H1 (cell line): ENCODE results near the gene ANKFY1. TPM values are rescaled to one million over a fixed set of nuclear protein-coding genes. Genes with fewer than 3 reads are reported as not detected.

Source experiments
- CTCF ChIA-PET: fragments of 300-600 bp; sonication (Branson Sonifier 250); formaldehyde crosslinking; loops from one replicate; lab custom pipeline; 2021; ENCODE audit not compliant: partially characterized antibody; lab: Charles Lee
- POLR2A ChIA-PET: fragments of 300-600 bp; sonication (Branson Sonifier 250); formaldehyde crosslinking; loops from one replicate; lab custom pipeline; 2021; ENCODE audit warnings: inconsistent platforms; ENCODE audit not compliant: partially characterized antibody; lab: Charles Lee
- DNase-seq, 2 experiments: peaks; one replicate each; pipeline versions ENCODE4 v3.0.0 to v3.0.0-alpha.2; 2010 to 2022; ENCODE audit warnings: low spot score in 2 of 2, low read depth in 1 of 2, mixed read lengths in 1 of 2
- FAIRE-seq: peaks from 2 replicates; lab custom pipeline; 2011; peaks lifted over from hg19 to GRCh38; lab: Jason Lieb, UNC
- H2AFZ ChIP-seq: 2 replicates; pipeline ENCODE4 v1.8.1; 2012; ENCODE audit warnings: low read length, inconsistent platforms
- H2AK5ac ChIP-seq: 2 replicates; pipeline ENCODE4 v1.6.1; 2013; ENCODE audit warnings: low read depth, low read length
- H2BK120ac ChIP-seq: replicated peaks from 2 replicates; pipeline ENCODE3; 2013; ENCODE audit warnings: low read depth, low read length, inconsistent platforms
- H2BK12ac ChIP-seq: 2 replicates; pipeline ENCODE4 v1.6.1; 2013; ENCODE audit warnings: low read depth, low read length
- H2BK15ac ChIP-seq: 2 replicates; pipeline ENCODE4 v1.6.1; 2013; ENCODE audit warnings: low read length
- H2BK20ac ChIP-seq: 2 replicates; pipeline ENCODE4 v1.6.1; 2013; ENCODE audit warnings: low read length
- H2BK5ac ChIP-seq: 2 replicates; pipeline ENCODE4 v1.6.1; 2013; ENCODE audit warnings: low read depth, low read length
- H3K14ac ChIP-seq: 2 replicates; pipeline ENCODE4 v1.6.1; 2013; ENCODE audit warnings: inconsistent platforms; ENCODE audit not compliant: insufficient read length
- H3K18ac ChIP-seq: 2 replicates; pipeline ENCODE4 v1.6.1; 2013; ENCODE audit warnings: low read length; ENCODE audit errors: extremely low read depth
- H3K23ac ChIP-seq: 2 replicates; pipeline ENCODE4 v1.6.1; 2013; ENCODE audit warnings: inconsistent platforms; ENCODE audit not compliant: insufficient read length
- H3K23me2 ChIP-seq: 2 replicates; pipeline ENCODE4 v1.6.1; 2013; ENCODE audit warnings: low read depth, low read length
- H3K27ac ChIP-seq: 2 replicates; pipeline ENCODE4 v1.6.1; 2011; ENCODE audit warnings: low read depth, low read length, inconsistent platforms
- H3K27me3 ChIP-seq, 4 experiments: replicated peaks in 1 of 4; 1 replicate in 1 of 4; 2 replicates in 3 of 4; pipeline versions ENCODE4 v1.6.1 to v1.8.1; 2011 to 2013; ENCODE audit warnings: low read length in 3 of 4, mild to moderate bottlenecking in 3 of 4, inconsistent platforms in 2 of 4, mixed read lengths in 2 of 4, moderate library complexity in 1 of 4; ENCODE audit not compliant: control insufficient read depth in 3 of 4, insufficient read depth in 3 of 4; ENCODE audit errors: extremely low read depth in 1 of 4
- H3K36me3 ChIP-seq, 4 experiments: 2 replicates each; pipeline versions ENCODE4 v1.6.1 to v1.8.1; 2011 to 2013; ENCODE audit warnings: mild to moderate bottlenecking in 4 of 4, low read length in 3 of 4, moderate library complexity in 2 of 4, control low read depth in 1 of 4, inconsistent platforms in 1 of 4; ENCODE audit not compliant: insufficient read depth in 4 of 4, control insufficient read depth in 2 of 4
- H3K4ac ChIP-seq: replicated peaks from 2 replicates; pipeline ENCODE3; 2013; ENCODE audit warnings: low read length, low read depth, mixed read lengths, inconsistent platforms; ENCODE audit not compliant: insufficient read length
- H3K4me1 ChIP-seq, 4 experiments: replicated peaks in 1 of 4; 1 replicate in 1 of 4; 2 replicates in 3 of 4; pipeline versions ENCODE4 v1.6.1 to v1.8.1; 2011 to 2013; ENCODE audit warnings: low read length in 3 of 4, inconsistent platforms in 2 of 4, mixed read lengths in 1 of 4; ENCODE audit not compliant: insufficient read depth in 4 of 4, control insufficient read depth in 3 of 4
- H3K4me2 ChIP-seq, 2 experiments: 2 replicates each; pipeline versions ENCODE4 v1.6.1 to v1.8.1; 2011 to 2013; ENCODE audit warnings: low read depth in 2 of 2, low read length in 2 of 2, control low read depth in 1 of 2, inconsistent platforms in 1 of 2, mild to moderate bottlenecking in 1 of 2; ENCODE audit not compliant: insufficient read depth in 1 of 2
- H3K4me3 ChIP-seq, 4 experiments: fragments of 200-600, 300-600 bp in 1 of 4; sonication (generic), shearing (Covaris generic), sonication (Bioruptor Twin) in 1 of 4; 2 replicates each; pipeline versions ENCODE4 v1.5.1 to v1.8.1; 2011 to 2016; ENCODE audit warnings: low read length in 4 of 4, low read depth in 3 of 4, control low read depth in 2 of 4, inconsistent platforms in 2 of 4, mild to moderate bottlenecking in 2 of 4, mixed read lengths in 1 of 4, moderate library complexity in 1 of 4; ENCODE audit not compliant: insufficient read depth in 2 of 4; ENCODE audit errors: extremely low read depth in 1 of 4
- H3K56ac ChIP-seq: replicated peaks from 2 replicates; pipeline ENCODE3; 2013; ENCODE audit warnings: low read depth, mild to moderate bottlenecking, mixed read lengths, low read length, inconsistent platforms; ENCODE audit not compliant: insufficient read length
- H3K79me1 ChIP-seq: 2 replicates; pipeline ENCODE4 v1.6.1; 2013; ENCODE audit warnings: low read depth, low read length, control low read depth
- H3K79me2 ChIP-seq, 2 experiments: 2 replicates each; pipeline versions ENCODE4 v1.6.1 to v1.8.1; 2012 to 2013; ENCODE audit warnings: low read length in 2 of 2, mild to moderate bottlenecking in 2 of 2, inconsistent platforms in 1 of 2; ENCODE audit not compliant: insufficient read depth in 2 of 2, control insufficient read depth in 1 of 2
- H3K9ac ChIP-seq, 4 experiments: replicated peaks in 1 of 4; 1 replicate in 1 of 4; 2 replicates in 3 of 4; pipeline versions ENCODE4 v1.6.1 to v1.8.1; 2011 to 2013; ENCODE audit warnings: low read depth in 3 of 4, low read length in 3 of 4, control low read depth in 2 of 4, mild to moderate bottlenecking in 2 of 4, moderate library complexity in 2 of 4, inconsistent platforms in 1 of 4; ENCODE audit errors: extremely low read depth in 1 of 4
- H3K9me3 ChIP-seq, 2 experiments: 2 replicates each; pipeline versions ENCODE4 v1.6.1 to v1.8.1; 2012 to 2013; ENCODE audit warnings: mild to moderate bottlenecking in 2 of 2, moderate library complexity in 2 of 2, control low read depth in 1 of 2, inconsistent platforms in 1 of 2, low read depth in 1 of 2, low read length in 1 of 2, mixed read lengths in 1 of 2; ENCODE audit not compliant: insufficient read depth in 2 of 2
- H4K20me1 ChIP-seq, 2 experiments: replicated peaks in 1 of 2; 2 replicates each; pipeline versions ENCODE3 to v1.8.1; 2011 to 2013; ENCODE audit warnings: inconsistent platforms in 2 of 2, low read length in 2 of 2, mild to moderate bottlenecking in 1 of 2; ENCODE audit not compliant: insufficient read depth in 2 of 2, control insufficient read depth in 1 of 2
- H4K5ac ChIP-seq: 2 replicates; pipeline ENCODE4 v1.6.1; 2013; ENCODE audit warnings: low read length, low read depth, mixed read lengths, inconsistent platforms; ENCODE audit not compliant: insufficient read length
- H4K8ac ChIP-seq: 2 replicates; pipeline ENCODE4 v1.8.0; 2013; ENCODE audit warnings: mild to moderate bottlenecking, moderate library complexity, low read length, inconsistent platforms; ENCODE audit not compliant: insufficient read depth; ENCODE audit errors: extremely low read depth
- H4K91ac ChIP-seq: replicated peaks from 2 replicates; pipeline ENCODE3; 2013; ENCODE audit warnings: low read length, mixed read lengths, inconsistent platforms; ENCODE audit not compliant: insufficient read length
- ASH2L ChIP-seq: fragments of 200-600, 300-600 bp; sonication (generic); IDR thresholded peaks from one replicate; pipeline ENCODE4 v1.7.1; 2017; ENCODE audit warnings: low read length
- BRCA1 ChIP-seq: IDR thresholded peaks from 2 replicates; pipeline ENCODE4 v1.6.1; 2012; ENCODE audit warnings: low read depth, low read length, improper control_type of control experiment
- CBX5 ChIP-seq: fragments of 300-800, 300-1000 bp; sonication (generic); IDR thresholded peaks from 2 replicates; pipeline ENCODE4 v1.7.1; 2016; ENCODE audit warnings: antibody characterized with exemption, low read length, low read depth
- CBX8 ChIP-seq: fragments of 300-800, 300-1000 bp; sonication (generic); IDR thresholded peaks from 2 replicates; pipeline ENCODE4 v1.7.1; 2016; ENCODE audit warnings: low read depth, low read length, borderline replicate concordance
- CHD2 ChIP-seq: IDR thresholded peaks from 2 replicates; pipeline ENCODE4 v1.6.1; 2012; ENCODE audit warnings: low read length, improper control_type of control experiment
- CREB1 ChIP-seq: IDR thresholded peaks from 2 replicates; pipeline ENCODE4 v1.6.1; 2012; ENCODE audit warnings: inconsistent platforms
- EZH2 ChIP-seq: fragments of 200-600 bp; sonication (generic); IDR thresholded peaks from 2 replicates; pipeline ENCODE4 v1.7.1; 2012; ENCODE audit warnings: low read depth, mild to moderate bottlenecking, moderate library complexity, low read length, inconsistent platforms; ENCODE audit not compliant: severe bottlenecking
- GTF2F1 ChIP-seq: IDR thresholded peaks from 2 replicates; pipeline ENCODE4 v1.6.1; 2012; ENCODE audit warnings: low read depth, low read length, improper control_type of control experiment, borderline replicate concordance
- JUND ChIP-seq: IDR thresholded peaks from 2 replicates; pipeline ENCODE4 v1.6.1; 2011; ENCODE audit warnings: mild to moderate bottlenecking, improper control_type of control experiment, low read length
- KDM5A ChIP-seq: fragments of 200-600 bp; IDR thresholded peaks from 2 replicates; pipeline ENCODE4 v1.7.1; 2012; ENCODE audit warnings: mild to moderate bottlenecking, low read length, inconsistent platforms, mixed read lengths
- RBBP5 ChIP-seq: IDR thresholded peaks from 2 replicates; pipeline ENCODE4 v1.7.1; 2012; ENCODE audit warnings: low read depth, mild to moderate bottlenecking, inconsistent platforms, low read length, moderate library complexity, borderline replicate concordance
- SIX5 ChIP-seq: IDR thresholded peaks from 2 replicates; pipeline ENCODE4 v1.6.1; 2011; ENCODE audit warnings: mild to moderate bottlenecking, low read depth, low read length
- SUZ12 ChIP-seq: fragments of 200-600 bp; sonication (generic); IDR thresholded peaks from 2 replicates; pipeline ENCODE4 v1.6.1; 2012; ENCODE audit warnings: mild to moderate bottlenecking, inconsistent platforms, low read length, moderate library complexity, mixed read lengths
- TCF12 ChIP-seq: IDR thresholded peaks from 2 replicates; pipeline ENCODE4 v1.6.1; 2011; ENCODE audit warnings: low read depth, mild to moderate bottlenecking, low read length
- WGBS, 2 experiments: shearing (Covaris generic) in 1 of 2; methylation state at CpG; one replicate each; pipeline versions ENCODE4 v1.1.6 to v1.1.7; 2013 to 2015; ENCODE audit warnings: low lambda C conversion rate in 2 of 2, mixed read lengths in 2 of 2, inconsistent platforms in 1 of 2, low coverage in 1 of 2, missing lambda C conversion rate in 1 of 2; ENCODE audit not compliant: insufficient replicate concordance in 2 of 2, insufficient coverage in 1 of 2, insufficient read length in 1 of 2; ENCODE audit errors: extremely low coverage in 1 of 2, missing lambda C conversion rate in 1 of 2; 5-methylcytosine and 5-hydroxymethylcytosine counted together
- polyA plus RNA-seq, 7 experiments: library from polyadenylated mRNA; depleted of rRNA in 3 of 7; stranded (reverse) in 5 of 7; unstranded in 2 of 7; fragments of >200 nt in 5 of 7; fragments of 200-250 nt in 2 of 7; gene quantifications; 1 replicate in 5 of 7; 2 replicates in 1 of 7; 4 replicates in 1 of 7; pipeline versions ENCODE4 v1.2.1 to v1.2.3, GENCODE V29; 2011 to 2013; ENCODE audit warnings: missing spikeins in 2 of 7, mixed read lengths in 2 of 7
- total RNA-seq: library from RNA; stranded (reverse); fragmentation: NEBNext Ultra II Directional; extraction: Animal tissue kit (Norgen Biotek cat#: 25700); gene quantifications from 2 replicates; pipeline ENCODE4 v1.2.1, GENCODE V29; 2021

Gene ANKFY1
- total and polyA plus RNA-seq, 2 of the 8 experiments (the other 6 are each of a cell fraction or from before 2014, with no cell fraction given) = 28.3 to 45.3 TPM

DNA sequence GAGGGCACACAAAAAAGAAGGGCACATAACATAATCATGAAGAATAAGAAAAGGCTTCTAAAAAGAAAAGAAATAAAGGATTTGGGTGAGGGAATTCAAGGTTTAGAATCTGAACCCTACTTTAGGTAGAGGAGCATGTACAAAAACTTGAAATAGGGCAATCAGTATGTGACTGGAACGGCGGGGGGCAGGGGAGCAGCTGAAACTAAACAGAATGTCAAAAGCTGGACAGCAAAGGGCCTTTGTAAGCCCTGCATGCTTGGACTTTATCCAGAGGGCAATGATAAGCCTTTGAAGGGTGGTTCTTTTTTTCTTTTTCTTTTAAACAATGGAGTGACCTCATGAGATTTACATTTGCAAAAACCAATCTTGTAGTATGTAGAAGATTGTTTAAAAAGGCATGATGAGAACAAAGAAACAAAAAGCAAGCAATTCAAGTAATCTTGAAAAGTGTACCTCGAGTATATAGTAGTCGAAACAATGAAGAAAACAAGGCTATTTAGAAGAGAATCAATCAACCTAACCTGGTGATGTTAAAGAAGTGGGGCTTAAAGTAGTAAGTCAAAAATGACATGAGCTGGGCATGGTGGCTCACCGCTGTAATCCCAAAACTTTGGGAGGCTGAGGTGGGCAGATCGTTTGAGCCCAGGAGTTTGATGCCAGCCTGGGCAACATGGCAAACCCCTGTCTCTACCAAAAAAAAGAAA, 46.7 kb upstream of the ANKFY1 start:
- CTCF ChIA-PET = interaction anchor here (0.6 kb wide), 2 partner anchors 96 to 670 kb away, joined by 3 read pairs; no protein-coding TSS in a partner anchor
- FAIRE-seq = no peak
- no peak for TF ChIP-seq CBX8
- no peak for TF ChIP-seq CBX5
- TF ChIP-seq CHD2 = no peak
- TF ChIP-seq RBBP5 = no peak
- no peak for TF ChIP-seq JUND
- TF ChIP-seq ASH2L = no peak
- TF ChIP-seq SIX5 = no peak
- no peak for TF ChIP-seq CREB1
- no peak for TF ChIP-seq KDM5A
- no peak for TF ChIP-seq GTF2F1
- TF ChIP-seq SUZ12 = no peak
- TF ChIP-seq TCF12 = no peak
- no peak for TF ChIP-seq EZH2
- TF ChIP-seq BRCA1 = no peak

More for the DNA sequence above, 46.7 kb upstream of the ANKFY1 start:
- H2BK12ac ChIP-seq = no peak overlapping the region
- POLR2A ChIA-PET = interaction anchor here (1.0 kb wide), 1 partner anchor 12 kb away, joined by 3 read pairs; no protein-coding TSS in a partner anchor
- peaks cover 19 to 86% of the 10 kb centered on the region in 2 experiments; a peak in 3 of 4 replicates for H3K79me2 ChIP-seq
- no peak overlapping the region for H2AFZ ChIP-seq
- no peak overlapping the region for H3K27ac ChIP-seq
- no peak for DNase-seq
- H3K4me2 ChIP-seq = no peak overlapping the region
- no peak overlapping the region for H3K9ac ChIP-seq
- H4K91ac ChIP-seq = no peak overlapping the region
- no peaks in the 10 kb centered on the region for H3K23me2 ChIP-seq
- WGBS, 2 experiments = 91% methylated on average over 6 of the region's 6 CpGs; no CpG with 5 or more reads in 1 of the 2 experiments
- H3K23ac ChIP-seq = no peak overlapping the region
- no peak overlapping the region for H3K18ac ChIP-seq
- H3K4me3 ChIP-seq = no peak overlapping the region
- H2AK5ac ChIP-seq = no peak overlapping the region
- peaks cover 5 to 10% of the 10 kb centered on the region in 2 experiments for H4K20me1 ChIP-seq
- no peak overlapping the region for H3K56ac ChIP-seq
- H3K36me3 ChIP-seq = peaks cover 0 to 8% (median 3%) of the 10 kb centered on the region in 4 experiments; a peak in 3 of 8 replicates
- no peak overlapping the region for H4K5ac ChIP-seq
- H2BK20ac ChIP-seq = no peak overlapping the region
- H2BK120ac ChIP-seq = no peak overlapping the region
- H3K9me3 ChIP-seq = no peaks in the 10 kb centered on the region; a peak in 1 of 4 replicates
- no peak overlapping the region for H2BK15ac ChIP-seq
- no peak overlapping the region for H3K4ac ChIP-seq
- no peak overlapping the region for H2BK5ac ChIP-seq
- peaks cover 2 to 20% (median 5%) of the 10 kb centered on the region in 4 experiments; a peak in 5 of 7 replicates for H3K4me1 ChIP-seq
- no peak overlapping the region; the same call in 1 of the 2 replicates for H4K8ac ChIP-seq
- H3K14ac ChIP-seq = no peak overlapping the region
- H3K27me3 ChIP-seq = no peaks in the 10 kb centered on the region
- peaks cover 3% of the 10 kb centered on the region; the same call in 1 of the 2 replicates for H3K79me1 ChIP-seq
